HCT116 (cell line): ENCODE data around the gene ETF1. TPM values are rescaled to one million over a fixed set of nuclear protein-coding genes. Genes with fewer than 3 reads are reported as not detected.

ENCODE experiments used
- ATAC-seq: fragments of 200-7000 bp; cut with Tn5 transposase; 2 replicates; pipeline ENCODE4 v1.9.1; 2020; ENCODE audit warnings: mild to moderate bottlenecking, moderate library complexity
- BruUV-seq: library from RNA; stranded (reverse); fragments of 400-500 nt; replicated peaks from 2 replicates; lab custom pipeline; 2021; lab: Mats Ljungman, UMichigan
- CTCF ChIA-PET: fragments of 300-600 bp; sonication (Branson Sonifier 250); formaldehyde crosslinking; loops from one replicate; lab custom pipeline; 2021; ENCODE audit warnings: antibody characterized with exemption; lab: Charles Lee
- POLR2A ChIA-PET: fragments of 300-600, 350-600 bp; sonication (Branson Sonifier 250); formaldehyde crosslinking; loops from one replicate; lab custom pipeline; 2021; ENCODE audit warnings: antibody characterized with exemption; lab: Charles Lee
- RAD21 ChIA-PET, 2 experiments: fragments of 300-600 bp; sonication (Branson Sonifier 250); formaldehyde crosslinking; loops; one replicate each; lab custom pipeline; 2023; ENCODE audit warnings: low total read pairs in 2 of 2; ENCODE audit not compliant: uncharacterized antibody in 2 of 2, unreplicated experiment in 2 of 2, low non-redundant PET in 1 of 2; lab: Charles Lee
- DNase-seq: peaks from one replicate; pipeline ENCODE4 v3.0.0-alpha.2; 2010; ENCODE audit warnings: low read depth, low spot score
- H2AFZ ChIP-seq: fragments of 200-600 bp; shearing (Covaris generic), sonication (generic); 2 replicates; pipeline ENCODE4 v1.6.1; 2017; ENCODE audit warnings: low read depth, mixed run types, mixed read lengths, antibody characterized with exemption, low read length; ENCODE audit not compliant: poor library complexity, severe bottlenecking
- H3K27ac ChIP-seq: 2 replicates; pipeline ENCODE4 v1.5.1; 2012; ENCODE audit warnings: low read depth, low read length
- H3K27me3 ChIP-seq: fragments of 200-600 bp; sonication (generic); 2 replicates; pipeline ENCODE4 v1.6.1; 2016; ENCODE audit warnings: mixed run types, low read length, mixed read lengths; ENCODE audit not compliant: insufficient read depth
- H3K36me3 ChIP-seq, 2 experiments: fragments of 200-500 bp in 1 of 2; fragments of 200-600 bp in 1 of 2; sonication (Bioruptor generic) in 1 of 2; sonication (generic) in 1 of 2; 2 replicates each; pipeline versions ENCODE4 v1.5.1 to v1.6.1; 2014 to 2016; ENCODE audit warnings: low read length in 2 of 2, inconsistent platforms in 1 of 2, mixed read lengths in 1 of 2, mixed run types in 1 of 2; ENCODE audit not compliant: insufficient read depth in 2 of 2, control insufficient read depth in 1 of 2
- H3K4me1 ChIP-seq, 2 experiments: fragments of 200-600 bp in 1 of 2; sonication (generic) in 1 of 2; 2 replicates each; pipeline versions ENCODE4 v1.5.1 to v1.6.1; 2012 to 2017; ENCODE audit warnings: low read length in 2 of 2, inconsistent platforms in 1 of 2, mild to moderate bottlenecking in 1 of 2, mixed read lengths in 1 of 2, mixed run types in 1 of 2, moderate library complexity in 1 of 2; ENCODE audit not compliant: insufficient read depth in 2 of 2, control insufficient read depth in 1 of 2
- H3K4me2 ChIP-seq: fragments of 200-600 bp; sonication (generic); 2 replicates; pipeline ENCODE4 v1.6.1; 2017; ENCODE audit warnings: mixed run types, low read length, mixed read lengths
- H3K4me3 ChIP-seq, 2 experiments: fragments of 200-600 bp in 1 of 2; sonication (generic) in 1 of 2; replicated peaks in 1 of 2; 2 replicates each; pipeline ENCODE4 v1.5.1; 2011 to 2016; ENCODE audit warnings: low read length in 2 of 2, control low read depth in 1 of 2, low read depth in 1 of 2, mild to moderate bottlenecking in 1 of 2, mixed read lengths in 1 of 2, mixed run types in 1 of 2
- H3K79me2 ChIP-seq: fragments of 200-600 bp; sonication (generic); 2 replicates; pipeline ENCODE4 v1.6.1; 2017; ENCODE audit warnings: mild to moderate bottlenecking, mixed run types, low read length, moderate library complexity, mixed read lengths; ENCODE audit not compliant: insufficient read depth
- H3K9ac ChIP-seq: fragments of 200-600 bp; sonication (generic); 2 replicates; pipeline ENCODE4 v1.6.1; 2016; ENCODE audit warnings: low read length, mixed read lengths
- H3K9me2 ChIP-seq: fragments of 200-600 bp; sonication (generic), shearing (Covaris generic); 2 replicates; pipeline ENCODE4 v1.6.1; 2017; ENCODE audit warnings: mixed run types, mild to moderate bottlenecking, moderate library complexity; ENCODE audit not compliant: insufficient read depth
- H3K9me3 ChIP-seq, 2 experiments: fragments of 200-500 bp in 1 of 2; fragments of 200-600 bp in 1 of 2; sonication (Bioruptor generic) in 1 of 2; sonication (generic) in 1 of 2; 2 replicates each; pipeline ENCODE4 v1.6.1; 2014 to 2017; ENCODE audit warnings: low read length in 2 of 2, mixed read lengths in 2 of 2, inconsistent platforms in 1 of 2, low read depth in 1 of 2, mild to moderate bottlenecking in 1 of 2, mixed run types in 1 of 2, moderate library complexity in 1 of 2; ENCODE audit not compliant: control insufficient read depth in 1 of 2, insufficient read depth in 1 of 2
- H4K20me1 ChIP-seq: fragments of 200-600 bp; sonication (generic), shearing (Covaris generic); 2 replicates; pipeline ENCODE4 v1.6.1; 2017; ENCODE audit warnings: mixed run types, mild to moderate bottlenecking, moderate library complexity; ENCODE audit not compliant: insufficient read depth
- ATF3 ChIP-seq: IDR thresholded peaks from 2 replicates; pipeline ENCODE4 v1.6.1; 2012
- ELF1 ChIP-seq: IDR thresholded peaks from 2 replicates; pipeline ENCODE4 v1.6.1; 2012; ENCODE audit warnings: low read depth, borderline replicate concordance
- EZH2phosphoT487 ChIP-seq: fragments of 200-600 bp; IDR thresholded peaks from 2 replicates; pipeline ENCODE4 v1.6.1; 2018; ENCODE audit warnings: antibody characterized with exemption, borderline replicate concordance
- JUND ChIP-seq: IDR thresholded peaks from 2 replicates; pipeline ENCODE4 v1.6.1; 2012
- POLR2AphosphoS5 ChIP-seq: IDR thresholded peaks from 2 replicates; pipeline ENCODE4 v1.6.1; 2011; ENCODE audit warnings: mild to moderate bottlenecking, low read depth, low read length, moderate library complexity
- RAD21 ChIP-seq: IDR thresholded peaks from 2 replicates; pipeline ENCODE4 v1.6.1; 2012; ENCODE audit warnings: low read depth, mild to moderate bottlenecking
- SP1 ChIP-seq: IDR thresholded peaks from 2 replicates; pipeline ENCODE4 v1.6.1; 2012; ENCODE audit warnings: low read depth
- SRF ChIP-seq: IDR thresholded peaks from 2 replicates; pipeline ENCODE4 v1.6.1; 2012; ENCODE audit warnings: low read depth
- TCF7L2 ChIP-seq: IDR thresholded peaks from 2 replicates; pipeline ENCODE4 v1.7.0; 2011; ENCODE audit warnings: borderline replicate concordance, inconsistent platforms; ENCODE audit not compliant: insufficient read depth, insufficient read length; ENCODE audit errors: extremely low read depth
- ZBTB33 ChIP-seq: IDR thresholded peaks from 2 replicates; pipeline ENCODE4 v1.6.1; 2011; ENCODE audit warnings: mild to moderate bottlenecking, low read length, moderate library complexity; ENCODE audit not compliant: insufficient replicate concordance; ENCODE audit errors: extremely low read depth
- ZNF274 ChIP-seq: fragments of 200-500 bp; sonication (Bioruptor generic); IDR thresholded peaks from 2 replicates; pipeline ENCODE4 v1.6.1; 2014; ENCODE audit warnings: mild to moderate bottlenecking, low read depth, low read length, inconsistent platforms
- intact Hi-C: fragments of 100-400 bp; cut with micrococcal nuclease; formaldehyde crosslinking; loops from 2 replicates; pipeline ENCODE4 v1.10.0; 2022
- total RNA-seq: library from RNA; stranded (reverse); gene quantifications from one replicate; pipeline ENCODE4 v1.2.1, GENCODE V29; 2021; ENCODE audit not compliant: unreplicated experiment

ETF1 gene
- total RNA-seq, 1 experiment from 2014 or later, result 178 TPM

- CTCF ChIA-PET, result interaction anchor here (1.5 to 1.7 kb wide), 2 partner anchors 11 to 42 kb away, joined by 6 to 8 read pairs; no protein-coding TSS in a partner anchor
- TF ChIP-seq ZBTB33, result no peak
- TF ChIP-seq TCF7L2, result no peak
- no peak for TF ChIP-seq POLR2AphosphoS5
- no peak for TF ChIP-seq ZNF274
- TF ChIP-seq RAD21, result no peak
- TF ChIP-seq SRF, result no peak
- TF ChIP-seq ATF3, result no peak
- no peak for TF ChIP-seq ELF1
- TF ChIP-seq EZH2phosphoT487, result no peak
- no peak for TF ChIP-seq JUND
- no peak for TF ChIP-seq SP1
- H3K9ac ChIP-seq, result no peak overlapping the region
- intact Hi-C loops, result no loop called here
- no peaks in the 10 kb centered on the region for H3K9me2 ChIP-seq
- POLR2A ChIA-PET, result interaction anchor here (1.0 kb wide), 1 partner anchor 12 kb away, joined by 3 read pairs; no protein-coding TSS in a partner anchor
- RAD21 ChIA-PET, result no interaction called here
- H4K20me1 ChIP-seq, result no peaks in the 10 kb centered on the region
- H3K27me3 ChIP-seq, result no peaks in the 10 kb centered on the region
- H3K4me2 ChIP-seq, result 0 out of 2 replicates have a peak overlapping the region, but pooled peaks have one; percentile 6
- no peak overlapping the region for H3K27ac ChIP-seq
- no peak overlapping the region for H2AFZ ChIP-seq
- no peak overlapping the region for H3K4me3 ChIP-seq
- peaks cover 0 to 35% of the 10 kb centered on the region in 2 experiments; a peak in 3 of 4 replicates for H3K4me1 ChIP-seq
- no peaks in the 10 kb centered on the region for H3K9me3 ChIP-seq
- no TSS peak for BruUV-seq
- peaks cover 0 to 3% of the 10 kb centered on the region in 2 experiments; a peak in 1 of 4 replicates for H3K36me3 ChIP-seq
- ATAC-seq (no peak), DNase-seq (no peak)
- H3K79me2 ChIP-seq, result peaks cover 13% of the 10 kb centered on the region
Measured at GRCh38 chr5:138461343-138462125, 81.5 kb downstream of the ETF1 start.
